GM12878 (cell line): ENCODE results near the gene NACA. TPM values are rescaled to one million over a fixed set of nuclear protein-coding genes. Genes with fewer than 3 reads are reported as not detected.

Experiments used
- CEBPZ ChIP-seq: fragments of 150-350 bp; IDR thresholded peaks from 2 replicates; pipeline ENCODE4 v1.6.1; 2016; ENCODE audit warnings: low read depth, low read length
- E4F1 ChIP-seq: fragments of 450-650 bp; IDR thresholded peaks from 2 replicates; pipeline ENCODE4 v1.6.1; 2018; ENCODE audit warnings: borderline replicate concordance, mild to moderate bottlenecking; ENCODE audit not compliant: partially characterized antibody
- IRF3 ChIP-seq: fragments of 450-650 bp; IDR thresholded peaks from 2 replicates; pipeline ENCODE4 v1.6.1; 2014; ENCODE audit warnings: mild to moderate bottlenecking
- MEF2B ChIP-seq: fragments of 450-650 bp; IDR thresholded peaks from 2 replicates; pipeline ENCODE4 v1.6.1; 2018; ENCODE audit warnings: mild to moderate bottlenecking, moderate library complexity; ENCODE audit not compliant: partially characterized antibody, poor library complexity, severe bottlenecking
- NRF1 ChIP-seq: conservative IDR thresholded peaks from 2 replicates; pipeline ENCODE4 v1.6.1; 2011; ENCODE audit warnings: mild to moderate bottlenecking, low read depth, low read length, improper control_type of control experiment
- PAX8 ChIP-seq: fragments of 450-650 bp; IDR thresholded peaks from 2 replicates; pipeline ENCODE4 v1.6.1; 2017; ENCODE audit warnings: mild to moderate bottlenecking, moderate library complexity
- SMAD1 ChIP-seq: fragments of 450-650 bp; IDR thresholded peaks from 2 replicates; pipeline ENCODE4 v1.6.1; 2018; ENCODE audit warnings: mild to moderate bottlenecking, low read depth; ENCODE audit not compliant: partially characterized antibody
- SMAD5 ChIP-seq: IDR thresholded peaks from 2 replicates; pipeline ENCODE4 v1.6.1; 2016; ENCODE audit warnings: antibody characterized with exemption, low read depth
- SMARCA5 ChIP-seq: fragments of 450-650 bp; IDR thresholded peaks from 2 replicates; pipeline ENCODE4 v1.6.1; 2017; ENCODE audit warnings: mild to moderate bottlenecking
- SPI1 ChIP-seq: IDR thresholded peaks from 2 replicates; pipeline ENCODE4 v1.6.1; 2011; ENCODE audit warnings: low read depth, mild to moderate bottlenecking, low read length, moderate library complexity, borderline replicate concordance; ENCODE audit not compliant: insufficient read depth
- STAT1 ChIP-seq: fragments of 450-650 bp; conservative IDR thresholded peaks from 2 replicates; pipeline ENCODE4 v1.6.1; 2014; ENCODE audit warnings: antibody characterized with exemption, mild to moderate bottlenecking
- YY1 ChIP-seq: IDR thresholded peaks from 2 replicates; pipeline ENCODE4 v1.6.1; 2011; ENCODE audit warnings: low read depth, mild to moderate bottlenecking, low read length
- ZBTB33 ChIP-seq: fragments of 450-650 bp; IDR thresholded peaks from 2 replicates; pipeline ENCODE4 v1.6.1; 2017; ENCODE audit warnings: mild to moderate bottlenecking
- ZNF24 ChIP-seq: fragments of 450-650 bp; IDR thresholded peaks from 2 replicates; pipeline ENCODE4 v1.6.1; 2017; ENCODE audit warnings: antibody characterized with exemption, mild to moderate bottlenecking
- ZNF687 ChIP-seq: fragments of 450-650 bp; IDR thresholded peaks from 2 replicates; pipeline ENCODE4 v1.6.1; 2017; ENCODE audit warnings: mild to moderate bottlenecking, moderate library complexity
- ZSCAN29 ChIP-seq: fragments of 450-650 bp; IDR thresholded peaks from 2 replicates; pipeline ENCODE4 v1.6.1; 2017; ENCODE audit warnings: mild to moderate bottlenecking, moderate library complexity
- polyA plus RNA-seq, 11 experiments: library from polyadenylated mRNA; depleted of rRNA in 4 of 11; unstranded in 6 of 11; stranded (reverse) in 5 of 11; fragments of >200 nt; fragmentation: Nextera tagmentation in 4 of 11; fragmentation: Illumina TruSeq in 1 of 11; extraction: Ambion mirVana in 4 of 11; extraction: Trizol in 1 of 11; gene quantifications; 1 replicate in 1 of 11; 2 replicates in 10 of 11; pipeline versions ENCODE4 v1.2.1 to v1.2.3, GENCODE V29; 2011 to 2016; ENCODE audit warnings: inconsistent platforms in 2 of 11, missing spikeins in 2 of 11, low read depth in 1 of 11
- total RNA-seq, 4 experiments: library from RNA; depleted of rRNA in 3 of 4; stranded (reverse); fragments of >200 nt in 3 of 4; fragmentation: Illumina TruSeq in 1 of 4; extraction: Trizol in 1 of 4; gene quantifications; 2 replicates each; pipeline versions ENCODE4 v1.2.1 to v1.2.3, GENCODE V29; 2013 to 2021

Gene NACA
- total and polyA plus RNA-seq, 10 of the 15 experiments (the other 5 are each of a cell fraction or from before 2014, with no cell fraction given) = 1,181 to 2,782 (median 1,905) TPM

GRCh38 chr12:56724972-56725722, at the start of gene NACA (continued):
- TF ChIP-seq E4F1 (no peak), SPI1 (peak; percentile 23; the same call in 1 of the 2 replicates), PAX8 (peak; percentile 97), CEBPZ (no peak), SMAD1 (peak; percentile 40), YY1 (peak; percentile 99), ZSCAN29 (no peak), SMARCA5 (peak; percentile 66; the same call in 1 of the 2 replicates), STAT1 (no peak), ZBTB33 (0 out of 2 replicates have a peak, but pooled peaks have one; percentile 46), IRF3 (0 out of 2 replicates have a peak, but pooled peaks have one; percentile 23), MEF2B (peak; percentile 33), ZNF24 (no peak), SMAD5 (peak; percentile 96), ZNF687 (peak; percentile 91), NRF1 (peak; percentile 56)
